ENCODE measurements around the gene EGFLAM.

The EGFLAM gene

GRCh38 chr5:38331831-38332230 is 73.5 kb downstream of the EGFLAM start:
- DNase-seq = no peak

- DNase-seq = peak; percentile 15
These were observed 74.8 kb downstream of the EGFLAM start for GRCh38 chr5:38333181-38333580.

- no peak for DNase-seq
These were observed 80.1 kb downstream of the EGFLAM start for GRCh38 chr5:38338455-38338854.

- DNase-seq = no peak
These were observed 81.1 kb downstream of the EGFLAM start for GRCh38 chr5:38339446-38339845.

GRCh38 chr5:38341056-38341455 is 82.7 kb downstream of the EGFLAM start:
- DNase-seq = no peak

GRCh38 chr5:38341641-38342040 is 83.3 kb downstream of the EGFLAM start:
- DNase-seq = no peak

- no peak for DNase-seq
These were observed 83.9 kb downstream of the EGFLAM start for GRCh38 chr5:38342261-38342660.

- no peak for DNase-seq
These were observed 86.5 kb downstream of the EGFLAM start for GRCh38 chr5:38344891-38345290.

- DNase-seq = no peak
These were observed 88.2 kb downstream of the EGFLAM start for GRCh38 chr5:38346593-38346992.

- DNase-seq = no peak
These were observed 88.8 kb downstream of the EGFLAM start for GRCh38 chr5:38347040-38347763.

- DNase-seq = no peak
These were observed 89.5 kb downstream of the EGFLAM start for GRCh38 chr5:38347896-38348295.

GRCh38 chr5:38360323-38361061 is 102.1 kb downstream of the EGFLAM start:
- DNase-seq = no peak

- no peak for DNase-seq
These were observed 104.4 kb downstream of the EGFLAM start for GRCh38 chr5:38362713-38363112.

- no peak for DNase-seq
These were observed 106.5 kb downstream of the EGFLAM start for GRCh38 chr5:38364825-38365224.

GRCh38 chr5:38367410-38367809 is 109.1 kb downstream of the EGFLAM start:
- no peak for DNase-seq

- no peak for DNase-seq
These were observed 109.6 kb downstream of the EGFLAM start for GRCh38 chr5:38367966-38368365.

GRCh38 chr5:38369692-38370091 is 111.3 kb downstream of the EGFLAM start:
- DNase-seq = no peak

- DNase-seq = no peak
These were observed 112.2 kb downstream of the EGFLAM start for GRCh38 chr5:38370358-38371100.

GRCh38 chr5:38371596-38371995 is 113.2 kb downstream of the EGFLAM start:
- no peak for DNase-seq

GRCh38 chr5:38373743-38374142 is 115.4 kb downstream of the EGFLAM start:
- DNase-seq = no peak

- no peak for DNase-seq
These were observed 117.1 kb downstream of the EGFLAM start for GRCh38 chr5:38375423-38375822.

GRCh38 chr5:38376404-38376803 is 118.0 kb downstream of the EGFLAM start:
- DNase-seq = no peak

- no peak for DNase-seq
These were observed 120.2 kb downstream of the EGFLAM start for GRCh38 chr5:38378579-38378978.

Data from MV-4-11 (cell line).